Gastrocnemius medialis (tissue), 4 donors: ENCODE results near the gene DALRD3. TPM values are rescaled to one million over a fixed set of nuclear protein-coding genes. Genes with fewer than 3 reads are reported as not detected.

Experiments
- ATAC-seq, 2 donors: fragments of 150-250 bp; one replicate each; pipeline ENCODE4 v1.9.1; 2016
- DNase-seq, 2 donors: peaks; one replicate each; pipeline ENCODE4 v3.0.0-alpha.2; 2019
- H3K27ac ChIP-seq, 4 donors: fragments of 200-600 bp; sonication (generic); 1 replicate in 1 of 4; 2 replicates in 3 of 4; pipeline ENCODE4 v1.5.1; 2016 to 2018; ENCODE audit warnings: mild to moderate bottlenecking in 2 of 4, moderate library complexity in 1 of 4
- H3K27me3 ChIP-seq, 3 donors: fragments of 200-600 bp; sonication (generic) in 2 of 3; 1 replicate in 1 of 3; 2 replicates in 2 of 3; pipeline versions ENCODE4 v1.5.1 to v1.6.0; 2016 to 2019; ENCODE audit warnings: mild to moderate bottlenecking in 1 of 3, moderate library complexity in 1 of 3
- H3K36me3 ChIP-seq, 2 donors: fragments of 200-600 bp; sonication (generic) in 1 of 2; one replicate each; pipeline ENCODE4 v1.5.1; 2017 to 2018
- H3K4me1 ChIP-seq, 2 donors: fragments of 200-600 bp; sonication (generic) in 1 of 2; one replicate each; pipeline ENCODE4 v1.5.1; 2016 to 2017; ENCODE audit warnings: mild to moderate bottlenecking in 2 of 2
- H3K4me3 ChIP-seq, 4 donors: fragments of 200-600 bp; sonication (generic) in 3 of 4; 1 replicate in 1 of 4; 2 replicates in 3 of 4; pipeline ENCODE4 v1.5.1; 2016 to 2019; ENCODE audit warnings: mild to moderate bottlenecking in 2 of 4
- H3K9me3 ChIP-seq, 3 donors: fragments of 200-600 bp; sonication (generic) in 2 of 3; 1 replicate in 1 of 3; 2 replicates in 2 of 3; pipeline ENCODE4 v1.5.1; 2016 to 2019
- CTCF ChIP-seq, 5 experiments: fragments of 450-650 bp in 3 of 5; fragments of 200-600 bp in 2 of 5; sonication (generic) in 2 of 5; IDR thresholded peaks in 4 of 5; conservative IDR thresholded peaks in 1 of 5; 1 replicate in 4 of 5; 2 replicates in 1 of 5; pipeline ENCODE4 v1.5.1; 2016 to 2019; ENCODE audit warnings: antibody characterized with exemption in 5 of 5, mild to moderate bottlenecking in 3 of 5, moderate library complexity in 3 of 5
- POLR2A ChIP-seq, 2 donors: fragments of 450-650 bp; IDR thresholded peaks; one replicate each; pipeline ENCODE4 v1.6.1; 2017; ENCODE audit warnings: antibody characterized with exemption in 2 of 2, mild to moderate bottlenecking in 2 of 2, moderate library complexity in 2 of 2
- in situ Hi-C, 4 donors: fragments of 200-750 bp; cut with MboI; loops; one replicate each; pipeline versions ENCODE4 v1.15.0 to v1.8.0; 2017; ENCODE audit warnings: low sequenced_read_pairs in 4 of 4
- intact Hi-C: fragments of 100-400 bp; cut with DNase I; formaldehyde crosslinking; loops from one replicate; pipeline ENCODE4 v1.15.1; 2023; ENCODE audit warnings: low total_unique reads
- total RNA-seq, 4 donors: library from RNA; depleted of rRNA; stranded (reverse); fragments of >200 nt; gene quantifications; one replicate each; pipeline versions ENCODE4 v1.1.0 to v1.2.3, GENCODE V29; 2016

The DALRD3 gene
- total RNA-seq, 4 donors from 2014 or later, result 10.6 to 20.1 (median 16.3) TPM

- H3K4me1 ChIP-seq, result peaks cover 18 to 21% of the 10 kb centered on the region in 2 donors
- no peak overlapping the region for H3K4me3 ChIP-seq
- peak overlapping the region in 3 of 4 donors; percentile 94 to 97 (median 96) for H3K27ac ChIP-seq
- no peaks in the 10 kb centered on the region for H3K9me3 ChIP-seq
- intact Hi-C loops (no loop called here), in situ Hi-C loops (no loop called here)
- DNase-seq (no peak), ATAC-seq (no peak)
- H3K36me3 ChIP-seq, result peaks cover 0 to 75% of the 10 kb centered on the region in 2 donors
- no peak for TF ChIP-seq POLR2A (IDR thresholded peaks at IDR 0.05)
- no peak for TF ChIP-seq CTCF (IDR thresholded peaks at IDR 0.05 in 4 of 5, conservative IDR thresholded peaks at IDR 0.05 in 1 of 5)
- no peaks in the 10 kb centered on the region for H3K27me3 ChIP-seq
These were observed 11.9 kb upstream of the DALRD3 start for GRCh38 chr3:49030321-49030720.

DNA sequence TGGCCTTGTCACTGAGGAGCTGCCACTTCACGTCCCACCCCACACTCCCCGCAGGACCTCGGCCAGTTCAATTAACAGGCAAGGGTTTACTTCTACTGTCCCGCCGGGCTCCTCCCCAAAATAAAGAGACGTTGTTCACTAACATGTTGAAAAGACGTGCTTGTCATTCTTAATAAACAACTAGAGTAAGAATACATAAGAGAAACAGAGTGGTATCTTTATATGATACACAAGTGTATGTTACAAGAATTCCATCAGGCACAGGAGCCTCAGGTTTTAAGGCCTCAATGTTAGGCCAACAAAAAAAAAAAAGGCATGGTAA, 11.1 kb upstream of the DALRD3 start:
- in situ Hi-C loops (no loop called here), intact Hi-C loops (loop anchor here (2.0 kb wide), 2 partner anchors 39 to 111 kb away; partner anchors contain the start of genes ARIH2 and P4HTM)
- Histone ChIP-seq H3K4me3 (peak overlapping the region; percentile 20 to 86 (median 78)), H3K27me3 (no peaks in the 10 kb centered on the region), H3K9me3 (no peaks in the 10 kb centered on the region), H3K4me1 (peaks cover 22 to 25% of the 10 kb centered on the region in 2 donors), H3K36me3 (peaks cover 0 to 75% of the 10 kb centered on the region in 2 donors), H3K27ac (peak overlapping the region; percentile 94 to 98 (median 96))
- DNase-seq (no peak), ATAC-seq (no peak)
- TF ChIP-seq POLR2A (IDR thresholded peaks at IDR 0.05) (no peak), CTCF (IDR thresholded peaks at IDR 0.05 in 4 of 5, conservative IDR thresholded peaks at IDR 0.05 in 1 of 5) (no peak)

- Histone ChIP-seq H3K27me3 (no peaks in the 10 kb centered on the region), H3K27ac (peak within 1 kb of the TSS; percentile 94 to 98 (median 96)), H3K9me3 (no peaks in the 10 kb centered on the region), H3K36me3 (peaks cover 0 to 79% of the 10 kb centered on the region in 2 donors), H3K4me3 (peak within 1 kb of the TSS; percentile 70 to 86 (median 86)), H3K4me1 (peaks cover 22 to 31% of the 10 kb centered on the region in 2 donors)
- intact Hi-C loops, result loop anchor here (2.0 kb wide), 2 partner anchors 38 to 110 kb away; partner anchors contain the start of genes ARIH2 and P4HTM
- TF ChIP-seq CTCF (IDR thresholded peaks at IDR 0.05 in 4 of 5, conservative IDR thresholded peaks at IDR 0.05 in 1 of 5) (peak in 2 of 5 experiments; percentile 21 to 23), POLR2A (IDR thresholded peaks at IDR 0.05) (peak; percentile 98)
- peak; percentile 83 to 92 for DNase-seq
- in situ Hi-C loops, result no loop called here
- ATAC-seq, result peak; percentile 94
These were observed 10.5 kb upstream of the DALRD3 start, which contains the start of gene IMPDH2 for GRCh38 chr3:49028673-49029562. IMPDH2 (minus strand) TSS chr3:49029398; CDS start chr3:49029350, 48 bp downstream.

GRCh38 chr3:49028298-49028672, 9.9 kb upstream of the DALRD3 start:
- DNase-seq, result no peak
- Histone ChIP-seq H3K9me3 (no peaks in the 10 kb centered on the region), H3K4me3 (peak overlapping the region; percentile 70 to 86 (median 86)), H3K36me3 (peaks cover 0 to 82% of the 10 kb centered on the region in 2 donors), H3K27me3 (no peaks in the 10 kb centered on the region), H3K27ac (peak overlapping the region; percentile 94 to 98 (median 96)), H3K4me1 (peaks cover 26 to 34% of the 10 kb centered on the region in 2 donors)
- in situ Hi-C loops (no loop called here), intact Hi-C loops (loop anchor here (2.0 kb wide), 2 partner anchors 37 to 109 kb away; partner anchors contain the start of genes ARIH2 and P4HTM)
- no peak for ATAC-seq
- no peak for TF ChIP-seq CTCF (IDR thresholded peaks at IDR 0.05 in 4 of 5, conservative IDR thresholded peaks at IDR 0.05 in 1 of 5)
- TF ChIP-seq POLR2A (IDR thresholded peaks at IDR 0.05), result no peak
